OCI-LY1 (cell line): ENCODE measurements around the gene STKLD1.

Source experiments
- EZH2 ChIP-seq: fragments of 200-600 bp; sonication (generic), shearing (Covaris generic); IDR thresholded peaks from 2 replicates; pipeline ENCODE4 v1.8.0; 2017; ENCODE audit warnings: borderline replicate concordance, mixed run types, mild to moderate bottlenecking, antibody characterized with exemption, low read length, moderate library complexity, mixed read lengths
- TF ChIP-seq, protein P1 (sequence below): fragments of 200-600 bp; sonication (generic), shearing (Covaris generic); IDR thresholded peaks from 2 replicates; pipeline ENCODE4 v1.5.1; 2017; ENCODE audit warnings: mild to moderate bottlenecking, antibody characterized with exemption, low read length, moderate library complexity, mixed read lengths

DNA sequence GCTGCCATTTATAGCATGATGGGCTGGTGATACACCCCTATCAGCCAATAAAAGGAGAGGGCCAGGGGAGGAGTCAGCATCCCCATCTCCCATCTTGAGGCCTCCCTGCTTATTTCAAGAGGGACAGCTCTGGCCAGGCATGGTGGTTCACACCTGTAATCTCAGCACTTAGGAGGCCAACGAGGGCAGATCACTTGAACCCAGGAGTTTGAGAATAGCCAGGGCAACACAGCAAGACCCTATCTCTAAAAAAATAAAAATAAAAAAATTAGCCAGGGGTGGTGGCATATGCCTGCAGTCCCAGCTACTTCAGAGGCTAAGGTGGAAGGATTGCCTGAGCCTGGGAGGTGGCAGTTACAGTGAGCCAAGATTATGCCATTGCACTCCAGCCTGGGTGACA is 31.9 kb downstream of the STKLD1 start:
- TF ChIP-seq, protein P1, sequence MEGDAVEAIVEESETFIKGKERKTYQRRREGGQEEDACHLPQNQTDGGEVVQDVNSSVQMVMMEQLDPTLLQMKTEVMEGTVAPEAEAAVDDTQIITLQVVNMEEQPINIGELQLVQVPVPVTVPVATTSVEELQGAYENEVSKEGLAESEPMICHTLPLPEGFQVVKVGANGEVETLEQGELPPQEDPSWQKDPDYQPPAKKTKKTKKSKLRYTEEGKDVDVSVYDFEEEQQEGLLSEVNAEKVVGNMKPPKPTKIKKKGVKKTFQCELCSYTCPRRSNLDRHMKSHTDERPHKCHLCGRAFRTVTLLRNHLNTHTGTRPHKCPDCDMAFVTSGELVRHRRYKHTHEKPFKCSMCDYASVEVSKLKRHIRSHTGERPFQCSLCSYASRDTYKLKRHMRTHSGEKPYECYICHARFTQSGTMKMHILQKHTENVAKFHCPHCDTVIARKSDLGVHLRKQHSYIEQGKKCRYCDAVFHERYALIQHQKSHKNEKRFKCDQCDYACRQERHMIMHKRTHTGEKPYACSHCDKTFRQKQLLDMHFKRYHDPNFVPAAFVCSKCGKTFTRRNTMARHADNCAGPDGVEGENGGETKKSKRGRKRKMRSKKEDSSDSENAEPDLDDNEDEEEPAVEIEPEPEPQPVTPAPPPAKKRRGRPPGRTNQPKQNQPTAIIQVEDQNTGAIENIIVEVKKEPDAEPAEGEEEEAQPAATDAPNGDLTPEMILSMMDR, result no peak
- no peak for TF ChIP-seq EZH2
